ENCODE measurements around the gene SMCP. TPM values are rescaled to one million over a fixed set of nuclear protein-coding genes. Genes with fewer than 3 reads are reported as not detected.
A peak's percentile ranks its signal among the peaks of the same experiment; 100 is the strongest.

The SMCP gene
- polyA plus RNA-seq, 1 experiment, result not detected

GRCh38 chr1:152907686-152908601, 29.8 kb downstream of the SMCP start, which contains the start of gene IVL:
IVL (plus strand) TSS chr1:152908546; CDS start chr1:152909798, 1,252 bp downstream.
- ChIA-PET CTCF (no interaction called here), POLR2A (no interaction called here)
- no peak for DNase-seq (ENCODE audit: low read depth, low spot score)
- Histone ChIP-seq H3K4me3 (ENCODE audit: low read depth, low read length) (no peak within 1 kb of the TSS), H3K27me3 (ENCODE audit: control insufficient read depth, insufficient read depth, low read length) (no peaks in the 10 kb centered on the region), H3K9me3 (ENCODE audit: control insufficient read depth, insufficient read depth, low read length) (peaks cover 24% of the 10 kb centered on the region), H3K27ac (ENCODE audit: low read depth, low read length) (no peak within 1 kb of the TSS)
- no peak for TF ChIP-seq CTCF (IDR thresholded peaks at IDR 0.05; ENCODE audit: low read depth, low read length)

DNA sequence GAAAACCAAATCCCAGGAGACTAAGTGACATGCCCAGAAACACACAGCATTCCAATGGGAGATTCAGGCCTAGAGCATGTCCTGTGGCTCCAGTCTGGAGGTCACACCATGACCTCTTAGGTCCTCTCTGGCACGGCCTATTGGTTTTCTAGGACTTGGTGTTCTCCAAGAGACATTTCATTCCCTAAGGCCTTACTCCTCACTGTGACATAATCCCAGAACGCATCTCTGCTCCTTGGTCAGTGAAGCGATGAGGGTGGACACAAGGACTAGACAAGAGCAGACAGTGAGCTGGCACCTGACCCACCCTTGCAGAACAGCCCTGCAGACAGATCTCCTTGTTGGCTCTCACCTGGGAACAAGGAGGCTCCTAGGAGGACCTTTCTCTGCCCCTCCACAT, 31.1 kb downstream of the SMCP start:
- no peak for TF ChIP-seq CTCF (IDR thresholded peaks at IDR 0.05; ENCODE audit: low read depth, low read length)
- no peak overlapping the region for H3K27ac ChIP-seq (ENCODE audit: low read depth, low read length)
- H3K27me3 ChIP-seq (ENCODE audit: control insufficient read depth, insufficient read depth, low read length), result no peaks in the 10 kb centered on the region
- ChIA-PET CTCF (no interaction called here), POLR2A (no interaction called here)
- H3K4me3 ChIP-seq (ENCODE audit: low read depth, low read length), result no peak overlapping the region
- no peak for DNase-seq (ENCODE audit: low read depth, low spot score)
- peaks cover 24% of the 10 kb centered on the region for H3K9me3 ChIP-seq (ENCODE audit: control insufficient read depth, insufficient read depth, low read length)

GRCh38 chr1:152912471-152912870, 34.3 kb downstream of the SMCP start:
- H3K9me3 ChIP-seq (ENCODE audit: control insufficient read depth, insufficient read depth, low read length), result peaks cover 24% of the 10 kb centered on the region
- DNase-seq (ENCODE audit: low read depth, low spot score), result no peak
- H3K27ac ChIP-seq (ENCODE audit: low read depth, low read length), result no peak overlapping the region
- TF ChIP-seq CTCF (IDR thresholded peaks at IDR 0.05; ENCODE audit: low read depth, low read length), result no peak
- no peaks in the 10 kb centered on the region for H3K27me3 ChIP-seq (ENCODE audit: control insufficient read depth, insufficient read depth, low read length)
- ChIA-PET CTCF (no interaction called here), POLR2A (no interaction called here)
- H3K4me3 ChIP-seq (ENCODE audit: low read depth, low read length), result no peak overlapping the region

GRCh38 chr1:152912900-152913299, 34.8 kb downstream of the SMCP start:
- H3K27me3 ChIP-seq (ENCODE audit: control insufficient read depth, insufficient read depth, low read length), result no peaks in the 10 kb centered on the region
- TF ChIP-seq CTCF (IDR thresholded peaks at IDR 0.05; ENCODE audit: low read depth, low read length), result no peak
- H3K27ac ChIP-seq (ENCODE audit: low read depth, low read length), result no peak overlapping the region
- DNase-seq (ENCODE audit: low read depth, low spot score), result no peak
- H3K9me3 ChIP-seq (ENCODE audit: control insufficient read depth, insufficient read depth, low read length), result peaks cover 24% of the 10 kb centered on the region
- POLR2A ChIA-PET, result no interaction called here
- CTCF ChIA-PET, result no interaction called here
- no peak overlapping the region for H3K4me3 ChIP-seq (ENCODE audit: low read depth, low read length)

DNA sequence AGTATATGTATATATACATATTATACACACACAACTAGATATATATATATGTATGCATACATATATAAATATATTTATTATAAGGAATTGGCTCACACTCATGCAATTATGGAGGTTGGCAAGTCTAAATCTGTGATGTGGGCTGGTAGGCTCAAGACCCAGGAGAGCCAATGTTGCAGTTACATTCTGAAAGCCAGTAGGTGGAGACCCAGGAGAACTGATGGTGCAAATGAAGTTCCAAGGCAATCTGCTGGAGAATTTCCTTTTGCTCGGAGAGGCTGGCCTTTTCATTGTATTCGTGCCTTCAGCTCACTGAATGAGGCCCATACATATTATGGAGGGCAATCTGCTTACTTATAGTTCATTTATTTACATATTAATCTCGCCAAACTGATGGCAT, 39.7 kb downstream of the SMCP start:
- no peaks in the 10 kb centered on the region for H3K9me3 ChIP-seq (ENCODE audit: control insufficient read depth, insufficient read depth, low read length)
- H3K4me3 ChIP-seq (ENCODE audit: low read depth, low read length), result no peak overlapping the region
- ChIA-PET POLR2A (no interaction called here), CTCF (no interaction called here)
- no peak for DNase-seq (ENCODE audit: low read depth, low spot score)
- no peaks in the 10 kb centered on the region for H3K27me3 ChIP-seq (ENCODE audit: control insufficient read depth, insufficient read depth, low read length)
- 0 out of 2 replicates have a peak, but pooled peaks have one; percentile 5 for TF ChIP-seq CTCF (IDR thresholded peaks at IDR 0.05; ENCODE audit: low read depth, low read length)
- no peak overlapping the region for H3K27ac ChIP-seq (ENCODE audit: low read depth, low read length)
